ENCODE results near the gene HECTD4.
"Not testable (repeated sequence)": the region's sequence is repeated elsewhere in the genome, so short reads cannot be mapped to it uniquely, and the experiment has no call there.

The HECTD4 gene

GRCh38 chr12:112407683-112408082, 25.5 kb upstream of the HECTD4 start:
- DNase-seq (ENCODE audit: low read depth) = not testable (repeated sequence)

DNA sequence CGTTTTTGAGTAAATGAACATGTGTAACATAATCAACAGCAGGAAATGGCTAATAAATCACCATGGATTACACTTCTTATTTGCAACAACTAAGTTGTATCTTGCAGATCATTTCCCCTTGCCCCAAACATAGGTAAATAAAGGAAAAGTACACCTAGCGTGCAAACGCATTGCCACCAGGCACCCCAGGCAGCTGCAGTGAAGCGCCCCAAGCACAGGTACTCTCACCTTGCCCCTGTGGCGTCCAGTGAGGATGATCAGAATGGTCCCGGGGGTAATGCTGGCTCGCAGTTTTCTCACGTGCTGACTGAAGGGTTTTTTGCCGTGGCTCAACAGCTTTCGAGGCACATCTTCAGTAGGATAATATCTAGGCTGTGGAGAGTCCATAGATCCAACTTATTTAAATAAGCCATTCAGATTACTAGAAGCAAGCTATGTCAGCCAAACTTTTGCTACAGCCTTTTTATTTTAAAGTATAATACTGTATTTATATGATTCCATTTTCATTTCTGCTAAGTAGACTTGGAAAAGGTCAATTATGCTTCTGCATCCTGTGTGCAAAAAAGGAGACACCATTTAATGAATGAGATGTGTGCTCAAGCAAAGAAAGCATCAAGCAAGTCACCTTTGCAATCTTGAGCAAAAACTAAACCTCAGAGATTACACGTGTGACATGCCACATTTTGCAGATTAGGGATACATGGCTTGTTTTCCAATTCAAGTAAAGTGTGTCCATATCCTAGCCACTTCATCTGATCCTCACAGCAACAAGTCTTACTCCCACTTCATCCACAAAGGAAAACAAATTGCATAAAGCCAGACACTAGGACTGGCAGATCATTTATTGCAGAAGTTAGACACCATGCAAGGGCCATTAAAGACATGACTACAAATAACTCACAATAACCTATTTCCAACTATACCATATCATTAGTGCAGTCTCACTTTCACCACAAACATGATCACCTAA, 24.6 kb upstream of the HECTD4 start:
- DNase-seq (ENCODE audit: low read depth) = no peak

- DNase-seq (ENCODE audit: low read depth) = no peak
Observed at GRCh38 chr12:112401903-112402498, 19.8 kb upstream of the HECTD4 start.

- no peak for DNase-seq (ENCODE audit: low read depth)
Observed at GRCh38 chr12:112401054-112401453, 18.8 kb upstream of the HECTD4 start.

- no peak for DNase-seq (ENCODE audit: low read depth)
Observed at GRCh38 chr12:112393328-112393727, 11.1 kb upstream of the HECTD4 start.

GRCh38 chr12:112389922-112390654, 7.9 kb upstream of the HECTD4 start:
- not testable (repeated sequence) for DNase-seq (ENCODE audit: low read depth)

DNA sequence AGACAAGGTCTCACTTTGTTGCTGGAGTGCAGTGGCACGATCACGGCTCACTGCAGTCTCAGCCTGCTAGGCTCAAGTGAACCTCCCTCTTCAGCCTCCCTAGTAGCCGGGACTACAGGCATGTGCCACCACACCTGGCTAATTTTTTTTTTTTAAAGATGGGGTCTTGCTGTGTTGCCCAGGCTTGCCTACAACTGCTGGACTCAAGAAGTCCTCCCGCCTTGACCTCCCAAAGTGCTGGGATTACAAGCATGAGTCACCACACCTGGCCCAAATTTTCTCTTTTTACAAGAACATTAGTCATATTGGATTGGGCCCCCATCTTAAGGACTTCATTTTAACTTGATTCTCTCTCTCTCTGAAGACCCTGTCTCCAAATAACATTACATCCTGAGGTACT, 7.0 kb upstream of the HECTD4 start:
- no peak for DNase-seq (ENCODE audit: low read depth)

GRCh38 chr12:112386726-112387125, 4.5 kb upstream of the HECTD4 start:
- DNase-seq (ENCODE audit: low read depth) = no peak

GRCh38 chr12:112382866-112383265, 635 bp upstream of the HECTD4 start:
- no peak for DNase-seq (ENCODE audit: low read depth)

DNA sequence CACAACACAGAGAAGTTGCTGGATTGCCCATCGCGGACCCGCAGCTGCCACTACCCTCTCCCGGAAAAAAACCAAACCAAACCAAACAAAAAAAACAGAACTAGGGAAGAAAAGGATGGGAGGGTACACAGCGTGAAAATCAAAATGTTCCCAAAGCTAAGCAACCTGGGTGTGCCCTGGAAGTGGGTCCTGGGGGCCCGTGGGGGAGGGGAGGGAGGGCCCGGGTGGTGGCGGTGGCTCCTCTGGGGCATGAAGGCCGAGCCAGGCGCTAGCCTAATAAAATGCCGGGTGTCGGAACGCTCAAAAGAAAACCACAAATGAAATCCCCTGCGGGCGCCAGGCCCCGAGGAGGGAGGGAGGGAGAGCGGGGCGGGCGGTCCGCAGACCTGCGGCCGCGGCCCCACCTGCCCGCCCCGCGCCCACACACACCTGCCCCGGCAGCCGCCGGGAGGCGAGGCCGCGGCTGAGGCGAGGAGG, 787 bp downstream of the HECTD4 start:
- DNase-seq (ENCODE audit: low read depth) = no peak

DNA sequence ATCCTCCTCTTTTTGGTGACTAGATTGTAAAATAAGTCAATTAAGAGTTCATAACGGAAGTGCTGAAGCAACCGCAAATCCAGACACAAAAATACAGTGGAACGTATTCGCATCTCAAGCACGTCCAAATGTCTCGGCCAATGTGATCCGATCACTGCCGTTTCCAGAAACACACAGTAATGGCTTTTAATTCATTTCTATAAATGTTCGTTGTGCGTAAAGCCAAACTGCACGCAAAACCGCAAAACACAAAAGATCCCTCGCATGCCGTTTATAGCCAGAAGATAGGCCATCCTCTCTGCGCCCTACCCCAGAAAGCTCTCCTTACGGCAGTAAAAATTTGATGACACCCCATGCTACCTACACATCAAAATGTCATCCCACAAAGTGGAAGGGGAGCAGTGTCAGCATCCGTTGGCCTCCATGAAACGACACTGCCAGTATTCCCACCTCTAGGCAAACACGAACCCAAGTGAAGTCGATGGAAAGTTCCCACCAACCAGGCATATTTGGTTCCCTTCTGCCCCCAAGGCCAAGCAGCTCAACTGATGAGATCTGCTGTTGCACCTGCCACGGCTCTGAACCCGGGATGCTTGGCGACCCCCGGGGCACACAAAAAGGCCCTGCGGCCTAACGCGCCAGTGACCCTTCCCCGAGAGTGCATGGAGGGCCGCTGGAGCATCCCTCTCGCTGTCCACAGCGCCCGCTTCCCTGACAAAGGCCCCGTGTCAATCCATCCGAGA, 1.4 kb downstream of the HECTD4 start:
- no peak for DNase-seq (ENCODE audit: low read depth)

DNA sequence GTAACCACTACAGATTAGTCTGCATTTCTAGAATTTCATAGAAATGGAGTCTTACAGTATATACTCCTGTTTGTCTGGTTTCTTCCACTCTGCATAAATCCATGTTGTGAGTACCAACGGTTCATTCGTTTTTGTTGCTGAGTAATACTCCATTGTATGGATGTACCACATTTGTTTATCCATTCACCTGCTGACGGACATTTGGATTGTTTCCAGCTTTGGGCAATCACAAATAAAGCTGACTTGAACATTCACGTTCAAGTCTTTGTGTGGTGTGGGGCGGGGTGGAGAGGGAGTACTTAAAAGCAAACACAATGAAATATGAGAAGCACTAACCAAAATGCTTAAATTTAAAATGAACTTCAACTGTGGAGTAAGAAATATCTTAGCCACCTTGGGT, 7.1 kb downstream of the HECTD4 start:
- no peak for DNase-seq (ENCODE audit: low read depth)

GRCh38 chr12:112374166-112374740, 8.0 kb downstream of the HECTD4 start:
- no peak for DNase-seq (ENCODE audit: low read depth)

- no peak for DNase-seq (ENCODE audit: low read depth)
Observed at GRCh38 chr12:112370868-112371510, 11.2 kb downstream of the HECTD4 start.

DNA sequence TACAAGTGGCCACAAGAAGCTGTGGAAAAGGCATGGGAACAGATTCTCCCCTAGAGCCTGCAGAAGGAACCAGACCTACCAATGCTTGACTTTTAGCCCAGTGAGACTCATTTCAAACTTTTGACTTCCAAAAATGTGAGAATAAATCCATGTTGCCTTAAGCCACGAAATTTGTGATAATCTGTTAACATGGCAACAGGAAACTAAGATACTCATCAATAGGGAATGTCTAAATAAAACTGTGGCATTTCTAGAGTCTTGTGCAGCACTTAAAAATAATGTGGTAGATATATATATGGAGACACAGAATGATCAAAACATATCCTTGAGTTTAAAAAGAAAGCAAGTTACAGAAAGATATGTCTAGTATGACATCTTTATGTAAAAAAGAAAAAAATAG, 12.0 kb downstream of the HECTD4 start:
- DNase-seq (ENCODE audit: low read depth) = no peak

- DNase-seq (ENCODE audit: low read depth) = no peak
Observed at GRCh38 chr12:112368856-112369255, 13.4 kb downstream of the HECTD4 start.

DNA sequence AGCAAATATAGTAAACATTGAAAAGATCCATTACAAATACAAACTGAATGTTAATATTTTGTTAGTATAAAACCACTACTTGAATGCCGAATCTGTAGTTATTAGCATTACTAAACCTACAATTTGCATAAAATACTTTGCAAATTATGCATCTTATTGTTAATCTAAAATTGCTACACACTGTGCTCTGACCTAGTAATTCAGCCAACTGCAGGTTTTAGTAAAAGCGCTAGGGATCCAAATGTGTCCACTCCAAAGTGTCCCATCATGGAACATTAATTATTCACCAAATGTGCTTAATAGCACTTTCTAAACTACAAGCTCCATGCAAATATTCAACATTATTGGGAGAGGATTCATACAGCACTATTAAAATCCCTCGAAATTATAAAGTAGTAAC, 14.3 kb downstream of the HECTD4 start:
- no peak for DNase-seq (ENCODE audit: low read depth)

DNA sequence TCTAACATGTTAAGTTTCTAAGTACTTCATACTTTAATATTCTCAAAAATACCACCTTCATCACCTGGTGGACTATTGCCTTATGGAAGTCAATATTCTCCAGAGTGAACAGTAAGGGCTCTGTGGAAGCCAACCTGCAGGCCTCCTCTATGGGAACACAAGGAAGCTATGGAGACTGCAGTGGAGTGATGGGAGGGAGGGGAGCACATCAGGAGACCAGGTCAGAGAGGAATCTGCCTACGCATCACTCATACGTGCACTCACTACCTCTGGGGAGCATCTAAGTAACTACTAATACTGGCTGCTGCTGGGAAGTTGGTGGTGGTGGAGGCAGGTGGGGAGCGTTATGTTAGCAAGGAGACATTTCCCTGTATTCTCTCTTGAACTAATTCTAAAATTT, 19.9 kb downstream of the HECTD4 start:
- DNase-seq (ENCODE audit: low read depth) = no peak

DNA sequence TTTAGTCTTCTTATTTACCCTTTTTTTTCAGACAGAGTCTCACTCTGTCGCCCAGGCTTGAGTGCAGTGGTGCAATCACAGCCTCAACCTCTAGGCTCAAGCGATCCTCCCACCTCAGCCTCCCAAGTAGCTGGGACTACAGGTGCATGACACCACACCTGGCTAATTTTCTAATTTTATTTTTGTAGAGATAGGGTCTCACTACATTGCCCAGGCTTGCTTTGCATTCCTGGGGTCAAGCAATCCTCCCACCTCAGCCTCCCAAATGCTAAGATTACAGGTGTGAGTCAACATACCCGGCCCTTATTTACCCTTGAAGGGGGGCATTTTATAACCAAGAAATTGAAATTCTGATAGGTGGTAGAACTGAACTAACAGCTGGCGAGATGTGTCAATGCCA, 21.0 kb downstream of the HECTD4 start:
- DNase-seq (ENCODE audit: low read depth) = no peak

- DNase-seq (ENCODE audit: low read depth) = no peak
Observed at GRCh38 chr12:112359290-112359689, 22.9 kb downstream of the HECTD4 start.

GRCh38 chr12:112357214-112357613, 25.0 kb downstream of the HECTD4 start:
- DNase-seq (ENCODE audit: low read depth) = no peak
